ENCODE results near the gene MACF1. TPM values are rescaled to one million over a fixed set of nuclear protein-coding genes. Genes with fewer than 3 reads are reported as not detected.

MACF1 gene
- total RNA-seq, 1 donor from 2014 or later = 584 TPM

GRCh38 chr1:39529901-39530535, 325.5 kb downstream of the MACF1 start:
- no peak for DNase-seq (ENCODE audit: low read depth, low spot score)

DNA sequence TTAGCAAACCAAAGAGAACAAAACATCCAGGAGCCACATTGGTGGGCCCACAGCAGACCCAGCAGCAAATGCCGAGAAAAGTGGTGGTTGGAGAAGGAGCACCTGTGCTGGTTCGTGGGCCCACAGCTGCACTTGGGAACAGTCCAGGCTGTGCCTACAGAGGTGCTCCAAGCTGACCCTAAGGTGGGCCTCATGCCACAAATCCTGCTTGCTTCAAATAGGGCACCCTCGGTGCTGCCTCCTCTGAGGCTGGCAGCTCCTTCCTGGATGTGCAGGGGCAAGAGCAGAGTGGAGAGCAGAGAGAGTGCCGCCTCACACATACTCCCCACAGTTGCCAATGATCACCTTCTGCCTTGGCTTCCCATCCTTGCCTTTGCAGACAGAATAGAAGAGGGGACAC, 327.0 kb downstream of the MACF1 start:
- no peak for DNase-seq (ENCODE audit: low read depth, low spot score)

DNA sequence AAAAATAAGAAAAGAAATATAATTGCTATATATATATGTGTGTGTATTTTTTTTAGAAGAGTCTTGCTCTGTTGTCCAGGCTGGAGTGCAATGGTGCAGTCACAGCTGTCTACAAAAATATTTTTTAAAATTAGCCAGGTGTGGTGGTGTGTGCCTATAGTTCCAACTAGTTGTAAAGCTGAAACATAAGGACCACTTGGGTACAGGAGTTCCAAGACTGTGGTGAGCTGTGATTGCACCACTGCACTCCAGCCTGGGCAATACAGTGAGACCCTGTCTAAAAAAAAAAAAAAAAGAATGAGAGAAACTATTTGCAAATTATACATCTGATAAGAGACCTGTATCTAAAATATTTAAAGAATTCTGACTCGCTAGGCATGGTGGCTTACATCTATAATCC, 328.9 kb downstream of the MACF1 start:
- no peak for DNase-seq (ENCODE audit: low read depth, low spot score)

Other genes starting within 250 kb of the MACF1 start
- gene AKIRIN1, start 213.4 kb upstream of the MACF1 start, total RNA-seq = 40.7 and 42.8 TPM in 2 replicates
- gene NDUFS5, start 178.3 kb upstream of the MACF1 start, total RNA-seq = 474 and 692 TPM in 2 replicates

All from pulmonary artery endothelial cell (primary cell).